ENCODE measurements around the gene SRGAP2B.
"Not testable (repeated sequence)": the region's sequence is repeated elsewhere in the genome, so short reads cannot be mapped to it uniquely, and the experiment has no call there.

The SRGAP2B gene

GRCh38 chr1:144910729-144911128 lies 184.4 kb downstream of the SRGAP2B start:
- not testable (repeated sequence) for H3K27me3 Mint-ChIP-seq (ENCODE audit: low read depth, poor library complexity); DNase-seq; H3K4me3 Mint-ChIP-seq; H3K27ac Mint-ChIP-seq; H3K9me3 Mint-ChIP-seq; H3K36me3 Mint-ChIP-seq (ENCODE audit: low read depth); H3K4me1 Mint-ChIP-seq

- H3K9me3 Mint-ChIP-seq; H3K27ac Mint-ChIP-seq; H3K36me3 Mint-ChIP-seq (ENCODE audit: low read depth); H3K4me3 Mint-ChIP-seq; DNase-seq; H3K27me3 Mint-ChIP-seq (ENCODE audit: low read depth, poor library complexity); H3K4me1 Mint-ChIP-seq: not testable (repeated sequence)
Measured at GRCh38 chr1:144900841-144901240, 194.3 kb downstream of the SRGAP2B start.

DNA sequence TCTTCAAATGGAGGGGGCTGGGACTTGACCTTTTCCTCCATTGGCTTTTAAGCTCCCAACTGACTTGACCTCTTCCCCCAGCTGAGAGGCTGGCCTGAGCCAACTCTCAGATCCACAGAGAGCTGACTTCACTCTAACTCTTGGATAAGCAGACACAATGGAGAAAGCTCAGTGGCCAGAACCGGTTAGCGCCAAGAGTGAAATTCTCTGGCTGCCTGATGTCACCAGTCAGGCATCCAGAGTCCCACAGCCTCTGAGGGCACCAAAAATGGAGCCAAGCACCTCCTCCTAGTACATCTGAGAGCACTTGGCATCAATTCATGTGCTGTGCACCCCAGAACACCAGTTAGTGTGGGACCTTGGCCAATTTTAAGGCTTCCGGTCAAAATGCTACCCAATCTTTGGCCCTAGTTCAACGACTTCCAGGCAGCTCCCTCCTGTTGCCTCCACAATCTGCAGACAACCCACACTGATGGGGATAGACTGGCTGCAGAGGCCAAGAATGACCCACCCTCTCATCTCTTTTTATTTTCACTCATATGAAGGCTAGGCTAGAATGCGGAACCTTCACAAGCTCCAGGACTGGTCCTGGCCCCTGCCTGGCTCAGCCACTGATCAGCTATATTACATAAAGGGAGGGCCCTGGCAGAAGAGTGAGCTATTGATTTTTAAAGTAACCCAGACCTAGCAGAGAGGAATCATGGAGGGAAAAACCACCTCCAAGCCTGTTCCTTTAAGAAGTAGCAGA lies 200.5 kb downstream of the SRGAP2B start:
- not testable (repeated sequence) for H3K9me3 Mint-ChIP-seq, H3K27ac Mint-ChIP-seq, DNase-seq

DNA sequence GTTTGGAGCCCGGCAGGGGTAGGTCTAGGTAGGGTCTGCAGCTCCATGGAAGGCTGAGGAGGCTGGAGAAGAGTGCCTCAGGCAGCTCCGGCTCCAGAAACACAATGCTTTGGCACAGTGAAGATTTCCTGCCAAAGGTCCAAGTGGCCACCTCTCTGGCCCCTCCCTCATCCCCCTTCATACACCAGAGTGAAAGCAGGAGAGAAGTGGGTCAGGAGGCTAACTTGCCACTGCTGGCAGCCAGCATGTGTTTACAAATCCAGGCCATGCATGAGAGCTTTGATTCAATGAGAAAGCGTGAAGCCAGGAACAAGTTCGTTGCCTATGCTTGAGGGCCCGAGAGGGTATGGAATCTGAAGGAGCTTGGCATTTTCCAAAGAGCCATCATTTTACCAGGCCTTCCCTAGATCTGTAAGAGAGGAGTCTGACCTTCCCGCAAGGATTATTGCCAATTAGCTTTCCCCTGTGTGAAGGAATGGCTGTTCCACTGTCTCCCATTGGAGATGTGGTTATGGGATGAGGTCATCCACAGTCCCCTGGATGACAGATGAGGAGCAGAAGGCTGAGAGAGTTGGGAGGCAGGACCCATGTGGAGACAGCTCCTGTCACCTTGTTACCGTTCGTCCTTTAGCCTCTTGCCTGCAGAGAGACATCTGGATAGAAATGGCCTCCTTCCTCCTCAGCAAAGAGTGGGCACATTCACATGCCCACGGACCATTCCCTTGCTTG lies 201.3 kb downstream of the SRGAP2B start:
- not testable (repeated sequence) for H3K27me3 Mint-ChIP-seq (ENCODE audit: low read depth, poor library complexity); H3K27ac Mint-ChIP-seq; H3K4me3 Mint-ChIP-seq; DNase-seq; H3K9me3 Mint-ChIP-seq; H3K4me1 Mint-ChIP-seq; H3K36me3 Mint-ChIP-seq (ENCODE audit: low read depth)

More for the DNA sequence above, 200.5 kb downstream of the SRGAP2B start:
- not testable (repeated sequence) for H3K27me3 Mint-ChIP-seq (ENCODE audit: low read depth, poor library complexity); H3K4me3 Mint-ChIP-seq; H3K4me1 Mint-ChIP-seq; H3K36me3 Mint-ChIP-seq (ENCODE audit: low read depth)

DNA sequence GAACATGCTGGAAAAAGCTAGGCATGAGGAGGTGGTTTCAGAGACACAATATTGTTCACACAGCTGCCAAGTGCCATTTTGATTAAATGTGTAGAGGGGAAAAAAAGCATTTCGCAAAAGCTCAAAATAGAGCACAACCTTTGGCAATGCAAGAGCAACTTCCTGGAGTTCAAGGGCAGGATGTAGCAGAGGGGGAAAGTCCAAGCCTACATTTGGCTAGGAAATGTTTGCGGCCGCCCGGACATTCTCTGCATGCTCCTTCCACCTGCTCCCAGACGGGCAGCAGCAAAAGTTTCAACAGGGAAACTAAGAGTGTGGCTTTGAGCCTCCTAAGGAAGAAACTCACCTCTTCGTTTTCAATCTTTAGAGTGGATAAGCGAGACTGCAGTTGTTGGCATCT lies 202.1 kb downstream of the SRGAP2B start:
- not testable (repeated sequence) for H3K4me1 Mint-ChIP-seq; H3K27me3 Mint-ChIP-seq (ENCODE audit: low read depth, poor library complexity); DNase-seq; H3K36me3 Mint-ChIP-seq (ENCODE audit: low read depth); H3K27ac Mint-ChIP-seq; H3K4me3 Mint-ChIP-seq; H3K9me3 Mint-ChIP-seq

GRCh38 chr1:144889450-144890115 lies 205.5 kb downstream of the SRGAP2B start:
- H3K36me3 Mint-ChIP-seq (ENCODE audit: low read depth); H3K27me3 Mint-ChIP-seq (ENCODE audit: low read depth, poor library complexity); H3K9me3 Mint-ChIP-seq; H3K4me1 Mint-ChIP-seq; H3K4me3 Mint-ChIP-seq; DNase-seq; H3K27ac Mint-ChIP-seq: not testable (repeated sequence)

DNA sequence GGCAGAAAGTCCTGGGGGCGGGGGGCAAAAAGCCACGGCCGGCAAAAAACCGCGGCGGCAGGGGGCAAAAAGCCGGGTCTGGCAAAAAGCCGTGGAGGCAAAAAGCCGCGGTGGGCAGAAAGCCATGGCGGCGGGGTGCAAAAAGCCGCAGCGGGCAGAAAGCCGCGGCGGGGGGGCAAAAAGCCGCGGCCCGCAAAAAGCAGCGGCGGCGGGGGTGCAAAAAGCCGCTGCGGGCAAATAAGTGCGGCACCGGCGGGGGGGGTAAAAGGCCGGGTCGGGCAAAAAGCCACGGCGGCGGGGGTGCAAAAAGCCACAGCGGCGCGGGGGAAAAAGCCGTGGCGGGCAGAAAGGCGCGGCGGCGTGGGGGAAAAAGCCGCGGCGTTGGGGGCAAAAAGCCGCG lies 212.1 kb downstream of the SRGAP2B start:
- H3K27me3 Mint-ChIP-seq (ENCODE audit: low read depth, poor library complexity); H3K27ac Mint-ChIP-seq; H3K4me1 Mint-ChIP-seq; H3K9me3 Mint-ChIP-seq; H3K36me3 Mint-ChIP-seq (ENCODE audit: low read depth): not testable (repeated sequence)
- peak overlapping the region; percentile 45 for H3K4me3 Mint-ChIP-seq
- DNase-seq: peak; percentile 32

GRCh38 chr1:144882343-144882742 lies 212.8 kb downstream of the SRGAP2B start:
- not testable (repeated sequence) for H3K4me3 Mint-ChIP-seq; H3K27me3 Mint-ChIP-seq (ENCODE audit: low read depth, poor library complexity); H3K9me3 Mint-ChIP-seq; H3K4me1 Mint-ChIP-seq; H3K27ac Mint-ChIP-seq; DNase-seq; H3K36me3 Mint-ChIP-seq (ENCODE audit: low read depth)

DNA sequence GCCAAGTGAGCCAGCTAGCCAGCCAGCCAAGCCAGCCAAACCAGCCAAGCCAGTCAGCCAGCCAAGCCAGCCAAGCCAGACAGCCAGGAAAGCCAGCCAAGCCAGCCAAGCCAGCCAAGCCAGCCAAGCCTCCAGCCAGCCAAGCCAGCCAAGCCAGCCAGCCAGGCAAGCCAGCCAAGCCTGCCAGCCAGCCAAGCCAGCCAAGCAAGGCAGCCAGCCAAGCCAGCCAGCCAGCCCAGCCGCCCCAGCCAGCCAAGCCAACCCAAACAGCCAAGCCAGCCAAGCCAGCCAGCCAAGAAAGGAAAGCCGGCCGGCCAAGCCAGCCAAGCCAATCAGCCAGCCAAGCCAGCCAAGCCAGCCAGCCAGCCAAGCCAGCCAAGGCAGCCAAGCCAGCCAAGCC lies 236.5 kb downstream of the SRGAP2B start:
- H3K4me3 Mint-ChIP-seq; H3K27ac Mint-ChIP-seq; H3K27me3 Mint-ChIP-seq (ENCODE audit: low read depth, poor library complexity); DNase-seq; H3K4me1 Mint-ChIP-seq; H3K9me3 Mint-ChIP-seq; H3K36me3 Mint-ChIP-seq (ENCODE audit: low read depth): not testable (repeated sequence)

Measured in nephron progenitor cell (in vitro differentiated cells).